Hepatocyte (in vitro differentiated cells): Measurements from ENCODE around the gene SORBS2.

Experiments used
- EZH2 ChIP-seq: fragments of 200-600 bp; sonication (generic); IDR thresholded peaks from 2 replicates; pipeline ENCODE4 v1.6.1; 2016; ENCODE audit warnings: antibody characterized with exemption, mild to moderate bottlenecking, borderline replicate concordance
- EZH2phosphoT487 ChIP-seq: fragments of 200-600 bp; sonication (generic); IDR thresholded peaks from one replicate; pipeline ENCODE4 v1.6.1; 2018; ENCODE audit warnings: antibody characterized with exemption, mild to moderate bottlenecking, low read depth, moderate library complexity; ENCODE audit not compliant: unreplicated experiment, severe bottlenecking
- TF ChIP-seq, protein P1 (sequence below): fragments of 200-600 bp; sonication (generic); IDR thresholded peaks from 2 replicates; pipeline ENCODE4 v1.5.1; 2016; ENCODE audit warnings: antibody characterized with exemption, mild to moderate bottlenecking; ENCODE audit not compliant: poor library complexity

DNA sequence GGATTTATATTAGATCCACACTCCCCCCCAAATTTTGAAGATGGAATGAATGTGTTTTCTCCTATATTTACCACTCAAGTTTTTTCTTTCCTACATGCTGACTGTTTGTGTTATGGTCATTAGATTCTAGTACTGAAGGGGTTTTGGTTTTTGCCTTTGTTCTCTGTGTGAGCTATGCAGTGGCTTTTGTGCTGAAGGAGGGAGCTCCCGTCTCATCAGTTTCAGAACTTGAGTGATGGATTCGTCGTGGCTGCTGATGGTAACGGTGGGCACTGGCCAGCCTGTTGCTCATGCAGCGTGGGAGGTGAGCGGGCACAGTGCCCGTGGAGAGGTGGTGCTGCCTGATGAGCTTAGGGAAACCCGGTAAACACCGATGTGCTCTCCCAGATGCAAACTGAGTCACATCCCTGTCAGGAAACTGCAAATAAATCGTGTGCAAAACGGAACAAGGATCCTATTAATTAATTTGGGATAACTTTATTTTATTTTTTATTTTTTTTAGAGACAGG lies 101.5 kb downstream of the SORBS2 start:
- TF ChIP-seq, protein P1, sequence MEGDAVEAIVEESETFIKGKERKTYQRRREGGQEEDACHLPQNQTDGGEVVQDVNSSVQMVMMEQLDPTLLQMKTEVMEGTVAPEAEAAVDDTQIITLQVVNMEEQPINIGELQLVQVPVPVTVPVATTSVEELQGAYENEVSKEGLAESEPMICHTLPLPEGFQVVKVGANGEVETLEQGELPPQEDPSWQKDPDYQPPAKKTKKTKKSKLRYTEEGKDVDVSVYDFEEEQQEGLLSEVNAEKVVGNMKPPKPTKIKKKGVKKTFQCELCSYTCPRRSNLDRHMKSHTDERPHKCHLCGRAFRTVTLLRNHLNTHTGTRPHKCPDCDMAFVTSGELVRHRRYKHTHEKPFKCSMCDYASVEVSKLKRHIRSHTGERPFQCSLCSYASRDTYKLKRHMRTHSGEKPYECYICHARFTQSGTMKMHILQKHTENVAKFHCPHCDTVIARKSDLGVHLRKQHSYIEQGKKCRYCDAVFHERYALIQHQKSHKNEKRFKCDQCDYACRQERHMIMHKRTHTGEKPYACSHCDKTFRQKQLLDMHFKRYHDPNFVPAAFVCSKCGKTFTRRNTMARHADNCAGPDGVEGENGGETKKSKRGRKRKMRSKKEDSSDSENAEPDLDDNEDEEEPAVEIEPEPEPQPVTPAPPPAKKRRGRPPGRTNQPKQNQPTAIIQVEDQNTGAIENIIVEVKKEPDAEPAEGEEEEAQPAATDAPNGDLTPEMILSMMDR = no peak
- TF ChIP-seq EZH2 (no peak), EZH2phosphoT487 (no peak)
